Cardiac fibroblast (primary cell): ENCODE results near the gene CTSG.
A peak's percentile ranks its signal among the peaks of the same experiment; 100 is the strongest.
"Not testable (repeated sequence)": the region's sequence is repeated elsewhere in the genome, so short reads cannot be mapped to it uniquely, and the experiment has no call there.

Source experiments
- DNase-seq, 2 donors: peaks; one replicate each; pipeline versions ENCODE4 v3.0.0 to v3.0.0-alpha.2; 2010; ENCODE audit warnings: low read depth in 2 of 2
- H3K4me3 ChIP-seq, 2 donors: replicated peaks in 1 of 2; 1 replicate in 1 of 2; 2 replicates in 1 of 2; pipeline ENCODE4 v1.5.1; 2011; ENCODE audit warnings: low read depth in 2 of 2, low read length in 2 of 2, mild to moderate bottlenecking in 2 of 2, moderate library complexity in 1 of 2
- TF ChIP-seq, protein P1 (sequence below): IDR thresholded peaks from one replicate; pipeline ENCODE4 v1.5.1; 2011; ENCODE audit warnings: low read depth, mild to moderate bottlenecking, low read length, inconsistent platforms

The CTSG gene

DNA sequence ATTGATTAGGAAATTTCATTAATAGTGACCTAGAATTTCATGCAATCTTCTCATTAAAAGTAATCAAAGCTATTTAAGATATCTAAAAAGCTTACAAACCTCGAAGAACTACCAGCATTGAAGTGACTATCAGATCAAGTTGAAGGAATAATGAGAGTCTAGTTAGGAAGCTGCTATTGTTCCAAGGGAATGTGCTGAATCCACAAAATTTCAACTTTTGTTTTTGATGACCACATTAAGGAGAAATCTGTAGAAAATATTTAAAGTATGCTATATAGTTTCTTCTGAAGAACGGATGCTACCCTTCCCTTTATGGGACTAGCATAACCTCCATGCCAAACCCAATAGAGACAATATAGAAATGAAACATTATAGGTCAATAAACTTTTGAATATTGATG lies 2.5 kb upstream of the CTSG start:
- TF ChIP-seq, protein P1, sequence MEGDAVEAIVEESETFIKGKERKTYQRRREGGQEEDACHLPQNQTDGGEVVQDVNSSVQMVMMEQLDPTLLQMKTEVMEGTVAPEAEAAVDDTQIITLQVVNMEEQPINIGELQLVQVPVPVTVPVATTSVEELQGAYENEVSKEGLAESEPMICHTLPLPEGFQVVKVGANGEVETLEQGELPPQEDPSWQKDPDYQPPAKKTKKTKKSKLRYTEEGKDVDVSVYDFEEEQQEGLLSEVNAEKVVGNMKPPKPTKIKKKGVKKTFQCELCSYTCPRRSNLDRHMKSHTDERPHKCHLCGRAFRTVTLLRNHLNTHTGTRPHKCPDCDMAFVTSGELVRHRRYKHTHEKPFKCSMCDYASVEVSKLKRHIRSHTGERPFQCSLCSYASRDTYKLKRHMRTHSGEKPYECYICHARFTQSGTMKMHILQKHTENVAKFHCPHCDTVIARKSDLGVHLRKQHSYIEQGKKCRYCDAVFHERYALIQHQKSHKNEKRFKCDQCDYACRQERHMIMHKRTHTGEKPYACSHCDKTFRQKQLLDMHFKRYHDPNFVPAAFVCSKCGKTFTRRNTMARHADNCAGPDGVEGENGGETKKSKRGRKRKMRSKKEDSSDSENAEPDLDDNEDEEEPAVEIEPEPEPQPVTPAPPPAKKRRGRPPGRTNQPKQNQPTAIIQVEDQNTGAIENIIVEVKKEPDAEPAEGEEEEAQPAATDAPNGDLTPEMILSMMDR = no peak
- DNase-seq = no peak
- H3K4me3 ChIP-seq = no peak overlapping the region

DNA sequence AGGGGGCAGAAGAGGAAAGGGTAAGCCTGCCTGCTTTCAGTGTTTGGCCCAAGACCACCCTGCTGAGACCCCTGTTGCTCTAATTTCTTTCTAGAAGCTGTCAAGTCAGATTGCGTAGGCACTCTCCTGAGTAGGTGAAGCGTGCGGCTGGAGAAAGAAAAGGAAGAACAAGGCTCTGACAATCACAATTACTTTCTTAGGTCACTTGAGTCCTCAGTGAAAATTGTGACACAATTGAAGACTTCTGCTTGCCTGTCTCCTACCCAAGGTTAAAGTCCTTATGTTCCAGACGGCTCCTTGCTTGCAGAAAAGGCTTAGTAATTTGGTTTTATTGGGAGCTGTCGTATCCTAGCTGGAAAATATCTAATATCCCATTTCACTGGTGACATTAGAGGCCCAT lies 721 bp upstream of the CTSG start:
- TF ChIP-seq, protein P1 = no peak
- DNase-seq = no peak
- no peak overlapping the region for H3K4me3 ChIP-seq

DNA sequence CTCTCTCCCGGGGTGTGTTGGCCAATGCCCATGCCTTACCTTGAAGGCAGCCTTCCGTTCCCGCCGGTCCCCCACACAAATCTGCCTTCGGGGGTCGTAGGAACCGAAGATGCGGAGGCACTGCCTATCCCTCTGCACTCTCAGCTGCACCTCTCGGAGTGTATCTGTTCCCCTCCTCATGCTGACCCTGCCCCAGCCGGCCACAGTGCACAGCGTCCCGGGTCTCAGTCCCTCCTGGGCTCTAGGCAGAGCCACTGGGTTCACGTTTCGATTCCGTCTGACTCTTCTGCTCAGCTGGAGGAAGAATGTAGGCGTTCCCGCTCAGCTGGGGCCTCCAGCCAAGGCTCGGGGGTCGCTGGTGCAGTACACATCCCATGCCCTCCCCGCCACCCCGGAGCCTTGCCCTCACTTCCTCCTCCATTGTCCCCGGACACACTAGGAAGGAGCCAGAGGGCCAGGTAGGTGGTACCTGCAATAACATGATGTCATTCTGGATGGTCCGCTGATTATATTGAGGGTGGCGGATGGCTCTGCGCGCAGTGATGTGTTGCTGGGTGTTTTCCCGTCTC lies 1.8 kb downstream of the CTSG start:
- DNase-seq = no peak
- TF ChIP-seq, protein P1 = no peak
- H3K4me3 ChIP-seq = no peak overlapping the region

DNA sequence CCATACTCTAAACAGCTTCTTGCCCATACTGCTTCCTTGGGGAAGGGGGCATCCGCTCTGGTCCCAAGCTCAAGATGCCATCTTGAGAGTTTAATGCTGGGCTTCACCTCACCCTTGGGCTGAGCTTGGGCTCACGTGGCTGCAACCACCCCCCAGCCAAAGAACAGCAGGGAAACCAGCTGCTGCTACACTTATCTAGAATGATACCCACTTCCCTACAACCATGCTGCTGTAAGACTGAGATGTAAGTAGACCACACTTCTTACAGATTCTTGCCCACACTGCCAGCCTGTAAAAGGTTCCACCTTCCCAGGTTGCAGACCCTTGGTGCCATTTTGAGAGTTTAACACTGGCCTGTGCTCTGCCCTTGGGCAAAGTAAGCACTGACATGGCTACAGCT lies 9.7 kb downstream of the CTSG start:
- TF ChIP-seq, protein P1 = no peak
- DNase-seq = no peak
- no peak overlapping the region for H3K4me3 ChIP-seq

DNA sequence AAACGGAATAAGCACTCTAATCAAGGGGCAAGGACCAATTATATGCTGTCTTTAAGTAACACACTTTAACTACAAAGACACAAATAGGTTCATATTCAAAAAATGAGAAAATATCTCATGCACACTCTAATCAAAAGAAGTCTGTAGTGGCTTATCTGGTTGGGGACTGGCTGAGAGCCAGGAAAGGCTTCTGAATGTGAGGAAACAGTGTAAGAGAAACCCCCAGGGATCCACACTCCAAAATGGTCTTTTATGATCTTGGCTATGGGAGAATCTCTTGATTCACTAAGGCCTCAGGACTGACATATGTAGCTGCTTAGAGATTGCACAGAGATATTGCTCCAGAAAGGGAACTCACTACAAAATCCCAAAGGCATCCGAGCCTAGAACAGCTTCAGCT lies 10.3 kb downstream of the CTSG start:
- no peak overlapping the region for H3K4me3 ChIP-seq
- TF ChIP-seq, protein P1 = no peak
- no peak for DNase-seq

DNA sequence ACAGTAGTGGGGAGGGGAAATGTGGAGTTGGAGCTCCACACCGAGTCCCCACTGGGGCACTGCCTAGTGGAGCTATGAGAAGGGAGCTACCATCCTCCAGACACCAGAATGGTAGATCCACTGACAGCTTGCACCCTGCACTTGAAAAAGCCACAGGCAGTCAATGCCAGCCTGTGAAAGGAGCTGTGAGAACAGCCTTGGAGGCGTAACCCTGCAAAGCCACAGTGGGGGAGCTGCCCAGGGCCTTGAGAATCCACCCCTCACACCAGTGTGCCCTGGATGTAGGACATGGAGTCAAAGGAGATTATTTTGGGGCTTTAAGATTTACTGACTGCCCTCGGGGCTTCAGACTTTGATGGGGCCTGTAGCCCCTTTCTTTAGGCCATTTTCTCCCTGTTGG lies 12.5 kb downstream of the CTSG start:
- DNase-seq = no peak
- H3K4me3 ChIP-seq = no peak overlapping the region
- TF ChIP-seq, protein P1 = no peak

DNA sequence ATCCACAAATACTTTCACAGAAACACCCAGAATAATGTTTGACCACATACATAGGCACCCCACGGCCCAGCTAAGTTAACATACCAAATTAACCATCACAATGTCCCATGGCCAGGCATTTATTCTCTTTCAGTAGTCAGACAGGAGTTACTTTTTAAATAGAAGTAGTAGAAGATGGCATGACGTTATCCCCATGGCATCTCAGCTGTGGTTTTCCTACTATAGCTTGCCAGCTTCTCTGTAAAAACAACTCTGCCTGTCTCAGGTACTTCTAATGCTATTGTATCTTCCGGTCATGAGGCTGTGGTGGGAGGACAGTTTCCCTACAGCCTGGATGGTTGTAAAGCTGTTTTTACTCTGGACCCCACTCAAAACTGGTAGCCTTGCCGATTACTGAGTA lies 19.3 kb downstream of the CTSG start:
- TF ChIP-seq, protein P1 = no peak
- DNase-seq = peak in 1 of 2 donors; percentile 27
- no peak overlapping the region for H3K4me3 ChIP-seq

DNA sequence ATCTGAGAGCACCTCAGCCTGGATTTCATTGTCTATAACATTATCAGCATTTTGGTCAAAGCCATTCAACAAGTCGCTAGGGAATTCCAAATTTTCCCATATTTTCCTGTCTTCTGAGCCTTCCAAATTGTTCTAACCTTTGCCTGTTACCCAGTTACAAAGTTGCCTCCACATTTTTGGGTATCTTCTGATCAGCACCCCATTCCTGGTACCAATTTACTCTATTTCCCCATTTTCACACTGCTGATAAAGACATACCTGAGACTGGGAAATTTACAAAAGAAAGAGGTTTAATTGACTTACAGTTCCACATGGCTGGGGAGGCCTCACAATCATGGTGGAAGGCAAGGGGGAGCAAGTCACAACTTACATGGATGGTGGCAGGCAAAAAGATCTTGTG lies 27.0 kb downstream of the CTSG start:
- not testable (repeated sequence) for H3K4me3 ChIP-seq, DNase-seq
